OCI-M2 (cell line): ENCODE results near the gene PDE10A.

Experiments used
- DNase-seq: peaks from one replicate; lab custom pipeline; 2025; ENCODE audit not compliant: unreplicated experiment; lab: John Stamatoyannopoulos, UW

Gene PDE10A

GRCh38 chr6:165426892-165427291, 236.1 kb downstream of the PDE10A start:
- DNase-seq: no peak

GRCh38 chr6:165422192-165422591, 240.8 kb downstream of the PDE10A start:
- DNase-seq: no peak

- no peak for DNase-seq
Observed at GRCh38 chr6:165417278-165417865, 245.7 kb downstream of the PDE10A start.

- DNase-seq: no peak
Observed at GRCh38 chr6:165404697-165405096, 258.3 kb downstream of the PDE10A start.

GRCh38 chr6:165404296-165404695, 258.7 kb downstream of the PDE10A start:
- no peak for DNase-seq

GRCh38 chr6:165403006-165403595, 259.9 kb downstream of the PDE10A start:
- DNase-seq: no peak

- no peak for DNase-seq
Observed at GRCh38 chr6:165401092-165401491, 261.9 kb downstream of the PDE10A start.

- DNase-seq: no peak
Observed at GRCh38 chr6:165390475-165390874, 272.6 kb downstream of the PDE10A start.

GRCh38 chr6:165389534-165389933, 273.5 kb downstream of the PDE10A start:
- DNase-seq: no peak

GRCh38 chr6:165383323-165383722, 279.7 kb downstream of the PDE10A start:
- DNase-seq: no peak

GRCh38 chr6:165376100-165376499, 286.9 kb downstream of the PDE10A start:
- DNase-seq: no peak

- no peak for DNase-seq
Observed at GRCh38 chr6:165365371-165365770, 297.7 kb downstream of the PDE10A start.

- no peak for DNase-seq
Observed at GRCh38 chr6:165345700-165346099, 317.3 kb downstream of the PDE10A start.

- no peak for DNase-seq
Observed at GRCh38 chr6:165340532-165340931, 322.5 kb downstream of the PDE10A start.

- no peak for DNase-seq
Observed at GRCh38 chr6:165325609-165326008, 337.4 kb downstream of the PDE10A start.

- no peak for DNase-seq
Observed at GRCh38 chr6:165321555-165322145, 341.4 kb downstream of the PDE10A start.

- no peak for DNase-seq
Observed at GRCh38 chr6:165321150-165321549, 341.9 kb downstream of the PDE10A start.

- DNase-seq: no peak
Observed at GRCh38 chr6:165317723-165318122, 345.3 kb downstream of the PDE10A start.

GRCh38 chr6:165308926-165309731, 353.9 kb downstream of the PDE10A start, which contains the start of gene C6orf118:
TSS of gene C6orf118 (minus strand) at chr6:165309605. CDS start at chr6:165309586, 19 bp downstream.
- no peak for DNase-seq

GRCh38 chr6:165306955-165307354, 356.1 kb downstream of the PDE10A start:
- DNase-seq: no peak

GRCh38 chr6:165301372-165302246, 361.4 kb downstream of the PDE10A start:
- no peak for DNase-seq
